HFF-Myc (cell line): ENCODE results near the gene CLDN19.
A peak's percentile ranks its signal among the peaks of the same experiment; 100 is the strongest.

Source experiments
- DNase-seq: peaks from one replicate; pipeline ENCODE4 v3.0.0-alpha.2; 2011; ENCODE audit warnings: low read depth; ENCODE audit errors: extremely low read depth
- H3K4me3 ChIP-seq: replicated peaks from 2 replicates; pipeline ENCODE4 v1.5.1; 2011; ENCODE audit warnings: low read depth, mild to moderate bottlenecking, control low read depth, low read length
- CTCF ChIP-seq: IDR thresholded peaks from 2 replicates; pipeline ENCODE4 v1.5.1; 2012; ENCODE audit warnings: mild to moderate bottlenecking, low read depth, low read length, control low read depth; ENCODE audit errors: missing control alignments

The CLDN19 gene

GRCh38 chr1:42739753-42740700, at the start of gene CLDN19:
Gene CLDN19 (minus strand): TSS chr1:42740236. CDS start chr1:42740063, 173 bp downstream.
- no peak within 1 kb of the TSS for H3K4me3 ChIP-seq
- DNase-seq: no peak
- no peak for TF ChIP-seq CTCF

GRCh38 chr1:42788021-42788420, 48.0 kb upstream of the CLDN19 start:
- H3K4me3 ChIP-seq: no peak overlapping the region
- DNase-seq: no peak
- no peak for TF ChIP-seq CTCF

GRCh38 chr1:42786097-42786496, 46.1 kb upstream of the CLDN19 start:
- no peak for DNase-seq
- H3K4me3 ChIP-seq: no peak overlapping the region
- TF ChIP-seq CTCF: no peak

GRCh38 chr1:42784946-42785693, 45.1 kb upstream of the CLDN19 start, which contains the start of gene TMEM269:
Gene TMEM269 (plus strand): TSS chr1:42784991. CDS start chr1:42789894, 4,903 bp downstream.
- no peak for TF ChIP-seq CTCF
- no peak for DNase-seq
- peak within 1 kb of the TSS; percentile 24 for H3K4me3 ChIP-seq

GRCh38 chr1:42784547-42784945, 44.5 kb upstream of the CLDN19 start:
- H3K4me3 ChIP-seq: no peak overlapping the region
- no peak for DNase-seq
- no peak for TF ChIP-seq CTCF

- TF ChIP-seq CTCF: no peak
- DNase-seq: no peak
- no peak overlapping the region for H3K4me3 ChIP-seq
These were observed 43.1 kb upstream of the CLDN19 start for GRCh38 chr1:42783092-42783491.
